ENCODE measurements around the gene CETN2.

Gene CETN2

DNA sequence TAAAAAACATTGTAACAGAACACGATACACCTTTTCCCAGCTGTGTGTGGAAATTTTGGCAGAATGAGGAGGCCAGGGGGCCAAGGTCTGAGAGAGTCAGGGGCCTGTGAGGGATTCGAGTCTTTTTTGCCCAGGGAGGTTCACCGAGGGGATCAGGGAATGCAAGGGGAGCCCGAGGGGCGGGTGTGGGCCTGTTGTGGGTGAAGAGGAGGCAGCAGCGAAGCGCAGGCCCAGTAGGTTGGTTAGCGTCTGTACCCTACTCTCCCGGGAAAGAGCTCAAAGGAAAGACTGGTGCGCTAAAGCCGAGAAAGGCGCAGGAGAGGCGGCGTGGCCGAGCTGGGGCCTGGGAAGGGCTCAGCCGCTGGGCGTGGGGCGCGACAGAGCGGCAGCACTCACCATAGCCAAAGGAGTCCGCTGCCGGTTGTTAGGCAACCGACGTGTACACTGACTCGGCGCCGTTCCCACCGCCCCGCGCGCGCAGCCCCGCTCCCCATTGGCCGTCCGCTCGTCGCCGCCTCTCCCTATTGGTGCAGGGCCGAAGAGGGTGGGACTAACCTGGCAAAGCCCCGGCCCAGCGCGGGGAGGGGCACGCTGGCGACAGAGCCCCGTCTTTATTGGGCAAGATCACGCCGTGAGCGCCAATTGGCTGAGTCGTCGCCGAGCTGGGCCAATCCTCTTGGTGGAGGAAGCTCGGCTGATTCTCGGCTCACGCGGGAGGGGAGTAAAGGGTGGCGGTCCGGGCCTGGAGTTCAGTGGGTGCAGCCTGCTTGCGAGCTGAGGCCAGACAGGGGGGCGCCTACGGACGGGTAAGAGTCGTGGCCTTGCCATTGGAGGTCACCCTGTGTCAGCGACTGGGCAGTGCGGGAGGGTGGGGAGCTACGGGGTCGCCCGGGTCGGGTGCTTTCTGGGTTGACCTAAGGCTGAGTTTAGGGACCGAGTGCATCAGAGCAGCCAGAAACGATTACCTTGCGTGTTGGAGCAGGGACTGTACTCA, at the start of gene CETN2, which contains the start of gene NSDHL:
Gene CETN2 (minus strand): TSS at position 446 of the 994 bp plus-strand sequence. CDS start 47 bp downstream, at position 399.
Gene NSDHL (plus strand): TSS at position 752 of the 994 bp plus-strand sequence. CDS start 15,262 bp downstream, outside the sequence.
- Histone ChIP-seq H3K4me3 (ENCODE audit: low read length) (peak within 1 kb of the TSS; percentile 86), H3K27me3 (ENCODE audit: insufficient read depth, low read length) (no peaks in the 10 kb centered on the region), H3K4me1 (ENCODE audit: insufficient read depth, low read length) (peaks cover 9% of the 10 kb centered on the region), H3K9me3 (ENCODE audit: low read length) (peaks cover 4% of the 10 kb centered on the region), H2AFZ (ENCODE audit: low read depth, low read length) (no peak within 1 kb of the TSS), H3K36me3 (ENCODE audit: insufficient read depth, low read length) (peaks cover 9% of the 10 kb centered on the region)

DNA sequence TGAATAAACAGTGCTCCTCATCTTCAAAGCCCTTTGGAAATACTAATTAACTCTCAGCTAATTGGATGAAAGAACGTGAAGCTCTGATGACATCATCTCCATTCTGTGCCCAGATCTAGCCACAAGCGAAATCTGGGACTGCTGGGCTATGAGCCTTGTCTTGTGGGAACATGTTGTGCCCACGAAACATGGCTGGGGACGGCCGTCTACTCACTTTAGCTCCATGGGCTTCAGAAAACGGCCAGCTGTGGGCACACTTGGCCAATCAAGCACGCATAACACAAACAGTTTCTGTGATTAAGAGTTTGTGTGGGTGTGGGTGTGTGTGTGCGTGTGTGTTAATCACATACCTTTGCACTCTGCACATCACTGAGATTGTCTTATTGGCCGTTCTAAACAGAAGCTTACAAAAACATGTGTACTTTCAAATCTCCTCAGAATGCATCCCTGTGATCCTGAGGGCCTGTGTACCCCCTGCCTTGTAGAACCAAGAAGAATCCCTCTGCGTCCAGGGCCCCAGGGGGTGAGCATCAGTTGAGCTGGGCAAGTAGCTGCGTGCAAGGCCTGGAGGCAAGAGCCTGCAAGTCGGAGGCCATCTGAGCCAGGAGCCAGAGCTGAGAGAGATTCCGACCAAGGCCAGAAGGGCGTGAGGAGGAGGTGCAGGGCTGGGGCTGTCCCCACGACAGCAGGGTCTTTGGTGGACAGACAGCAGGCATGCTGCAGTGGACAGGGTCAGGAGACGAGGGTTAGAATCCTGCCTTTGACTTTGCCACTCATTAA, 48.6 kb upstream of the CETN2 start:
- no peaks in the 10 kb centered on the region for H3K9me3 ChIP-seq (ENCODE audit: low read length)
- no peaks in the 10 kb centered on the region for H3K4me1 ChIP-seq (ENCODE audit: insufficient read depth, low read length)
- no peak overlapping the region for H3K4me3 ChIP-seq (ENCODE audit: low read length)
- H3K27me3 ChIP-seq (ENCODE audit: insufficient read depth, low read length), result peaks cover 7% of the 10 kb centered on the region
- H3K36me3 ChIP-seq (ENCODE audit: insufficient read depth, low read length), result no peaks in the 10 kb centered on the region
- no peak overlapping the region for H2AFZ ChIP-seq (ENCODE audit: low read depth, low read length)

DNA sequence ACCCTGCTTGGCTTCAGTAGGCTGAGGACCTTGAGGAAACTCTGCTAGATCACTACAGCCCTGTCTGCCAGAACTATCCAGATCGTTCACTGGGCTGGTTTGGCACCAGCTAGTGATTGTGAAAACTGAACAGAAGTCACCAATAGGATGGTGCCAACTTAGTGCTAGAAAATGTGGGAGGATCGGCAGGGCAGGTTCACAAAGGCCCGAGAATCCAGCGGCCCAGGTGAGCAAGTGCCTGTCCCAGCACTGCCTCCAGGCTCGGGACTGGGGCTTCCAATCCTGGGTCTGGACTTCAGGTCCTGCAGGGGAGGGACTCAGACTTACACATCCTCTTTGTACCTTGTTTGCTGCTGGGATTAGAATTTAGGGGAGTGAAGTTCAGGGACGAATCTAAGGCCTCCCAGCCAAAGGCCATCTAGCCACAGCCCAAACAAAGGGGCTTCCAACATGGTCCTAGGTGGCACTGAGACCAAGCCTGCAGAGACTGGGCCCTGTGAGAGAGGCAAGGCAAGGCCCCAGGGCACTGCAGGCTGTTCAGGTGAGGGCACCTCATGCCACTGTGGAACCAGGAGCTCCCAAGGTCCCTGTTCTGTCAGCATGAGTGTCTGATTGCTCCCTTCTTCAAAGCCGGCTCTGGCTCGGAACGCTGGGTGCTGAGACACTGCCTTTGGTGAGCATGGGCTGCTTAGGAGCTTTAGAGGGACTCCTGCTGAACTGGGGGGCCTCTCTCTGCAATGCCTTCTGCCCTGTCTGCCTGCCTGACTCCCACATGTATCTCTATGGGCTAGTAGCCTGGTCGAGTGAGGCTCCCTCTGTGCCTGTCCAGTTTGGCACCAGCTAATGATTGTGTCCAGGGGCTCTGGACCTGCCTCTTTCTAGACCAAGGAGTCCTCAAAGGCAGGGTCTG, 46.6 kb upstream of the CETN2 start:
- Histone ChIP-seq H3K4me3 (ENCODE audit: low read length) (no peak overlapping the region), H3K36me3 (ENCODE audit: insufficient read depth, low read length) (no peaks in the 10 kb centered on the region), H3K27me3 (ENCODE audit: insufficient read depth, low read length) (no peaks in the 10 kb centered on the region), H2AFZ (ENCODE audit: low read depth, low read length) (no peak overlapping the region), H3K9me3 (ENCODE audit: low read length) (no peaks in the 10 kb centered on the region), H3K4me1 (ENCODE audit: insufficient read depth, low read length) (no peaks in the 10 kb centered on the region)

GRCh38 chrX:152873361-152873760, 42.8 kb upstream of the CETN2 start:
- H2AFZ ChIP-seq (ENCODE audit: low read depth, low read length), result no peak overlapping the region
- H3K36me3 ChIP-seq (ENCODE audit: insufficient read depth, low read length), result peaks cover 8% of the 10 kb centered on the region
- H3K27me3 ChIP-seq (ENCODE audit: insufficient read depth, low read length), result no peaks in the 10 kb centered on the region
- H3K9me3 ChIP-seq (ENCODE audit: low read length), result no peaks in the 10 kb centered on the region
- H3K4me1 ChIP-seq (ENCODE audit: insufficient read depth, low read length), result no peaks in the 10 kb centered on the region
- H3K4me3 ChIP-seq (ENCODE audit: low read length), result no peak overlapping the region

GRCh38 chrX:152872522-152872921, 42.0 kb upstream of the CETN2 start:
- no peak overlapping the region for H2AFZ ChIP-seq (ENCODE audit: low read depth, low read length)

DNA sequence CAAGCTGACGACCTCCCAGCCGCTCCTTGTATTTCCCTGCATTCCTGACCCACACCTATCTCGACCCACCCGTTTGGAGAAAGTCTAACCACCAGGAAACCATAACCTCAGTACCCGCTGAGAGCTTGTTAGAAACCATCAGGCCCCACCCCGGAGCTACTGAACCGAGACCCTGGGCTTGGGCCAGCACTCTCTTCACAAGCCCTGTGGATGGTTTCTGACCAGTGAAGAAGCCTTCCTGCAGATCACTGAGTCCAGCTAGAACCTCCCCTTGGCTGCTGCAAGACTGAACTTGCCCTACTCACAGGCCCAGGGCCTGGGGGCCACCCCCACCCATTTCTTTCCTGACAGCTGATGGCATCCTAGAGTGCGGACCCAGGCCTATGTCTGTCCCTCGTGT, 40.7 kb upstream of the CETN2 start:
- Histone ChIP-seq H2AFZ (ENCODE audit: low read depth, low read length) (no peak overlapping the region), H3K9me3 (ENCODE audit: low read length) (no peaks in the 10 kb centered on the region), H3K4me1 (ENCODE audit: insufficient read depth, low read length) (no peaks in the 10 kb centered on the region), H3K27me3 (ENCODE audit: insufficient read depth, low read length) (no peaks in the 10 kb centered on the region), H3K4me3 (ENCODE audit: low read length) (no peak overlapping the region), H3K36me3 (ENCODE audit: insufficient read depth, low read length) (peaks cover 19% of the 10 kb centered on the region)

More at GRCh38 chrX:152872522-152872921, 42.0 kb upstream of the CETN2 start:
- no peaks in the 10 kb centered on the region for H3K27me3 ChIP-seq (ENCODE audit: insufficient read depth, low read length)
- H3K36me3 ChIP-seq (ENCODE audit: insufficient read depth, low read length), result peaks cover 10% of the 10 kb centered on the region
- no peak overlapping the region for H3K4me3 ChIP-seq (ENCODE audit: low read length)
- no peaks in the 10 kb centered on the region for H3K9me3 ChIP-seq (ENCODE audit: low read length)
- no peaks in the 10 kb centered on the region for H3K4me1 ChIP-seq (ENCODE audit: insufficient read depth, low read length)

- no peaks in the 10 kb centered on the region for H3K9me3 ChIP-seq (ENCODE audit: low read length)
- H3K4me3 ChIP-seq (ENCODE audit: low read length), result no peak overlapping the region
- H2AFZ ChIP-seq (ENCODE audit: low read depth, low read length), result no peak overlapping the region
- H3K36me3 ChIP-seq (ENCODE audit: insufficient read depth, low read length), result peaks cover 27% of the 10 kb centered on the region
- H3K27me3 ChIP-seq (ENCODE audit: insufficient read depth, low read length), result no peaks in the 10 kb centered on the region
- H3K4me1 ChIP-seq (ENCODE audit: insufficient read depth, low read length), result no peaks in the 10 kb centered on the region
Measured at GRCh38 chrX:152869972-152870371, 39.4 kb upstream of the CETN2 start.

DNA sequence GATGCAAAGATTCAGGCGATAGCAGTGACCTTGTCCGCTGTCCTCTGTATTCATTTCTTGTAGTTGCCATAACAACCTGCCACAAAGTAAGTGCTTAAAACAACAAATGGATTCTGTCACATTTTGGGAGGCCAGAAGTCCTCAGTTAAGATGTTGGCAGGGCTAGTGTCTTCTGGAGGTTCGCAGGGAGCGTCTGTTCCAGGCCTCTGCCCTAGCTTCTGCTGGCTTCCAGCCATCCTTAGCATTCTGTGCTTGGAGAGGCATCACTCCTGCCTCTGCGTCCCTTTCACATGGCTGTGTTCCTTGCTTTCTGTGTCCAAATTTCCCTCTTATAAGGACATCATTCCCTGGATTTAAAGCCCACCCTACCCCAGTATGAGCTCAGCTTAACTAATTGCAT, 35.8 kb upstream of the CETN2 start:
- peaks cover 42% of the 10 kb centered on the region for H3K36me3 ChIP-seq (ENCODE audit: insufficient read depth, low read length)

DNA sequence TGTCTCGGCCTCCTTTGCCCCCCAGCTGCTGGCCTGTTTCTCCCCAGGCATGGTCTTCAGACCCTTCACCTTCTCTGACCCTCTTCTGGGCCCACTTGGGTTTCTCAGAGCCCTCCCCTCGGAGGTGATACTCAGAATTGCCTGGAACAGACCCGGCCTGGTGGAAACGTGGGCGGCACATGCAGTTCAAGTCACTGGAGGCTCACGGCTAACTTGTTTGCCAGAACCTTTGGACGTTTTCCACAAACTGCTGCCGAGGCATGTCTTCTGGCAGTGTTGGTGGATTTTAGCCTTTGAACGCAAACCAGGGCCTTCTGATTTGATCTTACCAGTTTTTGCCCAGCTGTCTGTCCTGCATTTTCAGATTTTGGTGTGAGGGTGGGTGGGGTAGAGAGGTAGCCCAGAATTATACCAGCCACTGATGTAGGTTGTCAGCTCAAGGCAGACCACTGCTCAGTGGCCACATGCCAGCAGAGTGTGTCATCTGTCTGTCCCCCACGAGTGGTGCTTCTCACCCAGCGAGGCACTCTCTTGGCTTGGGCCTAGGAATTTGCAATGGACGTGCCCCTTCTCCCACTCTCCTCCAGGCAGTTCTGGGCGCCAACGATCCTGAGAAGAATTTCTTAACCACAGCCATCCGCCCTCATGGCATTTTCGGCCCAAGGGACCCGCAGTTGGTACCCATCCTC, 34.8 kb upstream of the CETN2 start:
- peaks cover 45% of the 10 kb centered on the region for H3K36me3 ChIP-seq (ENCODE audit: insufficient read depth, low read length)
- H3K9me3 ChIP-seq (ENCODE audit: low read length), result no peaks in the 10 kb centered on the region
- H3K27me3 ChIP-seq (ENCODE audit: insufficient read depth, low read length), result no peaks in the 10 kb centered on the region
- H3K4me1 ChIP-seq (ENCODE audit: insufficient read depth, low read length), result no peaks in the 10 kb centered on the region
- no peak overlapping the region for H2AFZ ChIP-seq (ENCODE audit: low read depth, low read length)
- H3K4me3 ChIP-seq (ENCODE audit: low read length), result no peak overlapping the region

More for the DNA sequence above, 35.8 kb upstream of the CETN2 start:
- no peak overlapping the region for H2AFZ ChIP-seq (ENCODE audit: low read depth, low read length)
- H3K4me1 ChIP-seq (ENCODE audit: insufficient read depth, low read length), result no peaks in the 10 kb centered on the region
- H3K9me3 ChIP-seq (ENCODE audit: low read length), result no peaks in the 10 kb centered on the region
- no peak overlapping the region for H3K4me3 ChIP-seq (ENCODE audit: low read length)
- no peaks in the 10 kb centered on the region for H3K27me3 ChIP-seq (ENCODE audit: insufficient read depth, low read length)

DNA sequence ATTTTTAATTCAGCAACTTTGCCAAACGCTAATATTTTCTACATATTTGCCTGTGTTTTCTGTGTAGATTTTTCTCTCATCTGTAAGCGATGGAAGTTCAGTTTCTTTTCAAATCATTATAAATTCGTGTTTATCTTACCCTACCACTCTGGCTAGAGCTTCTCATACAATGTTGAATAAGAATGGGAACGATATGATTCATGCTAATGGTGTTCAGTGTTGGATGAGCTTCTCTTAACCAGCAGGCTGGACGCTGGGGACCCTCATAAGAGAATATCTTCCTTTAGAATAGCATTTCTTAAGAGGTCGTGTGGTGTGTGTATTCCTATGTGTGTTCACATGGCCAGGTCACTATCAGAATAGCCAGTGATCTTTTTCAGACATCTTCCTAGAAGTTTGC, 31.3 kb upstream of the CETN2 start:
- Histone ChIP-seq H3K4me3 (ENCODE audit: low read length) (no peak overlapping the region), H3K4me1 (ENCODE audit: insufficient read depth, low read length) (no peaks in the 10 kb centered on the region), H2AFZ (ENCODE audit: low read depth, low read length) (no peak overlapping the region), H3K36me3 (ENCODE audit: insufficient read depth, low read length) (peaks cover 38% of the 10 kb centered on the region), H3K27me3 (ENCODE audit: insufficient read depth, low read length) (no peaks in the 10 kb centered on the region), H3K9me3 (ENCODE audit: low read length) (no peaks in the 10 kb centered on the region)

- Histone ChIP-seq H3K4me3 (ENCODE audit: low read length) (no peak overlapping the region), H2AFZ (ENCODE audit: low read depth, low read length) (no peak overlapping the region), H3K4me1 (ENCODE audit: insufficient read depth, low read length) (no peaks in the 10 kb centered on the region), H3K27me3 (ENCODE audit: insufficient read depth, low read length) (no peaks in the 10 kb centered on the region), H3K36me3 (ENCODE audit: insufficient read depth, low read length) (peaks cover 33% of the 10 kb centered on the region), H3K9me3 (ENCODE audit: low read length) (no peaks in the 10 kb centered on the region)
Measured at GRCh38 chrX:152861116-152861515, 30.6 kb upstream of the CETN2 start.

DNA sequence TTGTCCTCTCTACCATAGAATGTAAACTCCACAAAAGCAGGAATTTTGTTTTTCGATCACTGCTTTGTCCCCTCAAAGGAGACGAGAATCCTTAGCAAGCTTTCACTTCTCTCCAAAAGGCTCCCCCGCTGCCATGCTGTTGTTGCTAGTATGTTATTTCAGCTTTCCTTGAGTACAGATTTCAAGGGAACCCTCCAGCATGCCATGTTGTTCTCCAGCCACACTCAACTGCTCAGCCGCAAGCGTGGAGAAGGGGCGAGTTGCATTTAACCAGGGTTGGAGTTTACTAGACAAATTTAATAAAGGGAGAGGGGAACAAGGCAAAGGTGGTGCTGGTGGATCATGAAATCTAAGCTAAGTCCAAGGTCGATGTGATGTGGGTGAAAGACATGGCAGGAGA, 23.4 kb upstream of the CETN2 start:
- H2AFZ ChIP-seq (ENCODE audit: low read depth, low read length), result no peak overlapping the region
- no peaks in the 10 kb centered on the region for H3K4me1 ChIP-seq (ENCODE audit: insufficient read depth, low read length)
- no peaks in the 10 kb centered on the region for H3K9me3 ChIP-seq (ENCODE audit: low read length)
- no peak overlapping the region for H3K4me3 ChIP-seq (ENCODE audit: low read length)
- H3K27me3 ChIP-seq (ENCODE audit: insufficient read depth, low read length), result no peaks in the 10 kb centered on the region
- H3K36me3 ChIP-seq (ENCODE audit: insufficient read depth, low read length), result peaks cover 35% of the 10 kb centered on the region
